ENCODE results near the gene HLA-DRA. TPM values are rescaled to one million over a fixed set of nuclear protein-coding genes. Genes with fewer than 3 reads are reported as not detected.

The HLA-DRA gene
- total and polyA plus RNA-seq, 2 of the 8 experiments (the other 6 are each of a cell fraction or from before 2014, with no cell fraction given): 5.0 to 6.2 TPM

DNA sequence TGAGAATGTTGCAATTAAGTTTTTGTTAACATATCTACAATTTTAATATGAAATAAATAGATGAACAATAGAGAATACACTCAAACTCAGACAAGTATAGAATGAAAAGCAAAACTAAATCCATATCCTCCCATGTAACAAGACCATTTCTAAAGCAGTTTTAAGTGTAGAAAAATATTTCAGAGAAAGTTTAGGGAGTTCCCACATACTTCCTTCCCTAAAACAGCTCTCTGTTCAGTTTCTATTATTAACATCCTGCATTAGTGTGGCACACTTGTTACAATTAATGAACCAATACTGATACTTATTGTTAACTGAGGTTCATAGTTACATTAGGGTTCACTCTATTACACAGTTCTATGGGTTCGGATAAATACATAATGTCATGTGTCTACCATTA, 52.0 kb downstream of the HLA-DRA start:
- H3K27me3 ChIP-seq (replicated peaks in 1 of 4; ENCODE audit: control insufficient read depth in 3 of 4, extremely low read depth in 1 of 4, insufficient read depth in 3 of 4, low read length in 3 of 4): no peaks in the 10 kb centered on the region
- FAIRE-seq (no peak), DNase-seq (ENCODE audit: low read depth in 1 of 2, low spot score in 2 of 2) (no peak)
- ChIA-PET POLR2A (ENCODE audit: partially characterized antibody) (no interaction called here), CTCF (ENCODE audit: partially characterized antibody) (no interaction called here)
- H3K9ac ChIP-seq (replicated peaks in 1 of 4; ENCODE audit: extremely low read depth in 1 of 4, low read depth in 3 of 4, low read length in 3 of 4): no peak overlapping the region
- no peaks in the 10 kb centered on the region for H3K79me2 ChIP-seq (ENCODE audit: control insufficient read depth in 1 of 2, insufficient read depth in 2 of 2, low read length in 2 of 2)
- no peaks in the 10 kb centered on the region for H3K4me1 ChIP-seq (replicated peaks in 1 of 4; ENCODE audit: control insufficient read depth in 3 of 4, insufficient read depth in 4 of 4, low read length in 3 of 4)
- no peak overlapping the region for H3K23ac ChIP-seq (ENCODE audit: insufficient read length)
- H4K20me1 ChIP-seq (replicated peaks in 1 of 2; ENCODE audit: control insufficient read depth in 1 of 2, insufficient read depth in 2 of 2, low read length in 2 of 2): no peaks in the 10 kb centered on the region
- no peak overlapping the region for H2BK5ac ChIP-seq (ENCODE audit: low read depth, low read length)
- H2BK12ac ChIP-seq (ENCODE audit: low read depth, low read length): no peak overlapping the region
- H3K4ac ChIP-seq (replicated peaks; ENCODE audit: insufficient read length, low read depth, low read length): no peak overlapping the region
- no peak overlapping the region for H3K14ac ChIP-seq (ENCODE audit: insufficient read length)
- no peak overlapping the region for H4K8ac ChIP-seq (ENCODE audit: extremely low read depth, insufficient read depth, low read length)
- no peak overlapping the region for H3K56ac ChIP-seq (replicated peaks; ENCODE audit: insufficient read length, low read depth, low read length)
- WGBS, 2 experiments (ENCODE audit: extremely low coverage in 1 of 2, insufficient coverage in 1 of 2, insufficient read length in 1 of 2, insufficient replicate concordance in 2 of 2, low coverage in 1 of 2, low lambda C conversion rate in 2 of 2, missing lambda C conversion rate in 1 of 2): no CpG with 5 or more reads among the region's 1 CpG
- no peak overlapping the region for H2BK15ac ChIP-seq (ENCODE audit: low read length)
- H3K79me1 ChIP-seq (ENCODE audit: low read depth, low read length): no peaks in the 10 kb centered on the region
- TF ChIP-seq CHD2 (IDR thresholded peaks at IDR 0.05; ENCODE audit: low read length) (no peak), RNF2 (IDR thresholded peaks at IDR 0.05; ENCODE audit: borderline replicate concordance, low read depth, low read length, missing control alignments, poor library complexity, severe bottlenecking) (no peak), SIRT6 (IDR thresholded peaks at IDR 0.05; ENCODE audit: low read length) (no peak), GABPA (IDR thresholded peaks at IDR 0.05; ENCODE audit: borderline replicate concordance, insufficient read depth, low read length) (no peak), POU5F1 (IDR thresholded peaks at IDR 0.05; ENCODE audit: low read depth, low read length) (no peak), SP1 (IDR thresholded peaks at IDR 0.05; ENCODE audit: low read depth, low read length) (no peak), SIN3A (conservative IDR thresholded peaks at IDR 0.05 in 1 of 2, IDR thresholded peaks at IDR 0.05 in 1 of 2; ENCODE audit: low read depth in 1 of 2, low read length in 2 of 2) (no peak)
- TF ChIP-seq, protein P1, sequence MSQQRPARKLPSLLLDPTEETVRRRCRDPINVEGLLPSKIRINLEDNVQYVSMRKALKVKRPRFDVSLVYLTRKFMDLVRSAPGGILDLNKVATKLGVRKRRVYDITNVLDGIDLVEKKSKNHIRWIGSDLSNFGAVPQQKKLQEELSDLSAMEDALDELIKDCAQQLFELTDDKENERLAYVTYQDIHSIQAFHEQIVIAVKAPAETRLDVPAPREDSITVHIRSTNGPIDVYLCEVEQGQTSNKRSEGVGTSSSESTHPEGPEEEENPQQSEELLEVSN (IDR thresholded peaks at IDR 0.05): no peak
- H4K91ac ChIP-seq (replicated peaks; ENCODE audit: insufficient read length, low read length): no peak overlapping the region
- no peaks in the 10 kb centered on the region for H3K36me3 ChIP-seq (ENCODE audit: control insufficient read depth in 2 of 4, insufficient read depth in 4 of 4, low read length in 3 of 4)
- no peak overlapping the region for H3K4me2 ChIP-seq (ENCODE audit: insufficient read depth in 1 of 2, low read depth in 2 of 2, low read length in 2 of 2)
- no peak overlapping the region for H2AFZ ChIP-seq (ENCODE audit: low read length)
- no peak overlapping the region for H4K5ac ChIP-seq (ENCODE audit: insufficient read length, low read depth, low read length)
- no peaks in the 10 kb centered on the region for H3K23me2 ChIP-seq (ENCODE audit: low read depth, low read length)
- no peak overlapping the region for H3K27ac ChIP-seq (ENCODE audit: low read depth, low read length)
- no peak overlapping the region for H3K18ac ChIP-seq (ENCODE audit: extremely low read depth, low read length)
- no peak overlapping the region for H3K4me3 ChIP-seq (ENCODE audit: extremely low read depth in 1 of 4, insufficient read depth in 2 of 4, low read depth in 3 of 4, low read length in 4 of 4)
- H2BK20ac ChIP-seq (ENCODE audit: low read length): no peak overlapping the region
- no peaks in the 10 kb centered on the region for H3K9me3 ChIP-seq (ENCODE audit: insufficient read depth in 2 of 2, low read depth in 1 of 2, low read length in 1 of 2)
- H2AK5ac ChIP-seq (ENCODE audit: low read depth, low read length): no peak overlapping the region
- H2BK120ac ChIP-seq (replicated peaks; ENCODE audit: low read depth, low read length): no peak overlapping the region

Data from H1 (cell line).